Activated naive CD4-positive, alpha-beta T cell treated with anti-CD3 and anti-CD28 coated beads, Interleukin-2, amount 50 U/mL, for 72 hours (primary cell): ENCODE results near the gene MTHFSD. TPM values are rescaled to one million over a fixed set of nuclear protein-coding genes. Genes with fewer than 3 reads are reported as not detected.
"Not testable (repeated sequence)": the region's sequence is repeated elsewhere in the genome, so short reads cannot be mapped to it uniquely, and the experiment has no call there.

Experiments
- ATAC-seq, 2 donors: fragments of 150-1000 bp; cut with Tn5 transposase; 2 replicates each; pipeline ENCODE4 v1.10.0; 2021; ENCODE audit warnings: mild to moderate bottlenecking in 2 of 2, moderate library complexity in 2 of 2
- DNase-seq, 2 donors: peaks; one replicate each; pipeline ENCODE4 v3.0.0; 2021 to 2022; ENCODE audit warnings: low spot score in 2 of 2
- H3K27ac Mint-ChIP-seq, 2 donors: one replicate each; pipeline ENCODE4 v1.8.0; 2022; ENCODE audit warnings: mild to moderate bottlenecking in 2 of 2, mixed read lengths in 2 of 2
- H3K36me3 Mint-ChIP-seq, 2 donors: one replicate each; pipeline ENCODE4 v1.8.0; 2022; ENCODE audit warnings: mixed read lengths in 2 of 2
- H3K9me3 Mint-ChIP-seq, 2 donors: one replicate each; pipeline ENCODE4 v1.8.0; 2022; ENCODE audit warnings: mixed read lengths in 2 of 2
- total RNA-seq, 2 donors: library from RNA; stranded (reverse); gene quantifications; one replicate each; pipeline ENCODE4 v1.2.3, GENCODE V29; 2022

Gene MTHFSD
- 10 to 100 TPM; 20.5 to 21.8 TPM for total RNA-seq

GRCh38 chr16:86554917-86555703 lies at the start of gene MTHFSD:
Gene MTHFSD, minus strand, starts transcription at chr16:86555235. Its CDS starts 51 bp downstream, at chr16:86555184.
- H3K27ac Mint-ChIP-seq = peak within 1 kb of the TSS; percentile 98 to 99
- H3K36me3 Mint-ChIP-seq = peaks cover 10 to 14% of the 10 kb centered on the region in 2 donors
- ATAC-seq (peak; percentile 97), DNase-seq (peak; percentile 95 to 97)
- H3K9me3 Mint-ChIP-seq = peaks cover 0 to 4% of the 10 kb centered on the region in 2 donors

DNA sequence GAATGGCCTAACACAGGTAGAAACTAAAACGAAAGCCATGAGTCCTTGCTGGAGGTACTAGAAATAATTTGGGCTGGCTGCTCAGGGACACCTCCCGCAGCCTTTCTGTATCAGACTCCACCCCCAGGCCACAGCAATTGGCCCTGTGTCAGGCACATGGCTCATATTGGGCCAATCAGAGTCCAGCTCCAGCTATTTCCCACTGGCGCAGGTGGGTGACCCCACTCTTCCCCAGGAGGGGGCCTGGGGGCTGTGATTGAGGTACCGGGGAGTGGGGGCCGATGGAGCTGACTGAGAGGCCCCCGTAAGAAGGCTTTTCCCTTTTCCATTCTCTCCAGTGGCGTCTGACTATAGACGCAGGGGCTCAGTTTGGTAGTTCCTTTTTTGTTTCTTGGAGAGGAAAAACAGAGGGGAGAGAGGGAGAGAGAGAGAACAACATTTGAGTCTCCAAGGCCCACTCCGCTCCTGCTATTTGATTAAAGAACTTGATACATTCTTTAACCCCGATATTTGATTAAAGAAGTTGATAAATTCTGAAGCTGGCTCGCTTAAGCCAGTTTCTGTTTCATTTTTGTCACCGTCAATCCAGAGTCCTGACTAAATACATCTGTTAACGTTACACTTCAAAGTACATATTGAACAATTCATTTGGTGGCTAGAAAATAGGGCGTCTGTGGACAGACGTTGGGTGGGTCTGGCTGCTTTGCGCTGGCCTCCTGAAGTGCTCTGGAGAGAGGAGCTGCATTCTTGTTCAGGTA lies 49.6 kb upstream of the MTHFSD start:
- peak in 1 of 2 donors; percentile 27 for DNase-seq
- peak; percentile 91 to 100 for ATAC-seq
- Mint-ChIP-seq H3K9me3 (no peaks in the 10 kb centered on the region), H3K36me3 (peaks cover 0 to 12% of the 10 kb centered on the region in 2 donors), H3K27ac (peak overlapping the region; percentile 83 to 84)

GRCh38 chr16:86602521-86602920 lies 47.5 kb upstream of the MTHFSD start:
- Mint-ChIP-seq H3K9me3 (no peaks in the 10 kb centered on the region), H3K36me3 (peaks cover 0 to 12% of the 10 kb centered on the region in 2 donors), H3K27ac (no peak overlapping the region)
- no peak for ATAC-seq
- DNase-seq = no peak

DNA sequence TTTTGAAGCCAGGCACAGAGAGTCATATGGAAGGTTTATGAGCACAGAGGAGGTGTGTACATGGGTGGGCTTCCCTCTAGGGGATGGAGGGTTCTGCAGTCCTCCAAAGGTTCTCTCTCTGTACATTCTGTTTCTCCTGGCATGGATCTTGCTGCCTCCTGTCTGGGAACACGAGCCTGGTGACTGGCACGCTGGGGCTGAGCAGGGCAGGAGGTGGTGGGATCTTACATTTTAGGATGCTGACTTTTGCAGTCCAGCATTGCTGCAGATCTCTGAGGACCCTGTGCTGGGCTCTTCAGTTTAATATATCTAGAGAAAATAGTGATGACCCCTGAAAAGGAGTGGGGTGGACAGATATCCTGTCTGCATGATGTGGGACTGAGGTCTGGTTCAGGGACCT lies 46.3 kb upstream of the MTHFSD start:
- Mint-ChIP-seq H3K36me3 (peaks cover 0 to 12% of the 10 kb centered on the region in 2 donors), H3K9me3 (no peaks in the 10 kb centered on the region), H3K27ac (no peak overlapping the region)
- no peak for DNase-seq
- ATAC-seq = no peak

GRCh38 chr16:86598607-86599565 lies 43.9 kb upstream of the MTHFSD start:
- ATAC-seq (no peak), DNase-seq (no peak)
- Mint-ChIP-seq H3K36me3 (no peaks in the 10 kb centered on the region), H3K9me3 (no peaks in the 10 kb centered on the region), H3K27ac (no peak overlapping the region)

DNA sequence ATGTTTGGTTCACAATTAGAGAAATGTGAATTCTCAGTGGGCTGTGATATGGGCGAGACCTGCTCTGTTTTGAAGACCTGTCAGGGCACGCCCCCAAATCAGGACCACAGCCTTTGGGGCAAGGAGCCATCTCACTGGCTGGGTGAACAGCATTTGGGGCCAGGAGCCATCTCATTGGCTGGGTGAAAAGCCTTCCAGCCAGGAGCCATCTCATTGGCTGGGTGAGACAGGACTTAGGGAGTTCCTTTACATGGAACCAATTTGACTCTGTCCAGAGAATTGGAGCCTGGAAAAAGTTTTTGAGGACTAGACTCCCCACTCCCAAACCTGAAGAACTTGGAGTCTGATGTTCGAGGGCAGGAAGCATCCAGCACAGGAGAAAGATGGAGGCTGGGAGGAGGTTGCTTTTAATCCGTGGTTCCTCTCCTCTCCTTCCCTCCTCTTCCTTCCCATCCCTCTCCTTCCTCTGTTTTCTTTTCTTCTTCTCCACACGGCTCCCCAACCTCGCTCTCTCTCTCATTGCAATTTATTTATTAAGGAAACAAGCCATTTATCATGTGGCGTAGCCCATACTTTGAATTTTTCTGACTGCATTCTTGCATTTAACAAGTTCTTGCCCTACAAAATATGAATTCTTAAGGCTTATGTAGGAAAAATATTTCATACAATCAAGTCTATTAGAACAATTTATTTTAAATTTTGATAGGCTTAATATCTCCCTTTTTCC lies 43.0 kb upstream of the MTHFSD start:
- no peak for DNase-seq
- H3K36me3 Mint-ChIP-seq = no peaks in the 10 kb centered on the region
- H3K9me3 Mint-ChIP-seq = no peaks in the 10 kb centered on the region
- peak overlapping the region in 1 of 2 donors; percentile 58 for H3K27ac Mint-ChIP-seq
- no peak for ATAC-seq

DNA sequence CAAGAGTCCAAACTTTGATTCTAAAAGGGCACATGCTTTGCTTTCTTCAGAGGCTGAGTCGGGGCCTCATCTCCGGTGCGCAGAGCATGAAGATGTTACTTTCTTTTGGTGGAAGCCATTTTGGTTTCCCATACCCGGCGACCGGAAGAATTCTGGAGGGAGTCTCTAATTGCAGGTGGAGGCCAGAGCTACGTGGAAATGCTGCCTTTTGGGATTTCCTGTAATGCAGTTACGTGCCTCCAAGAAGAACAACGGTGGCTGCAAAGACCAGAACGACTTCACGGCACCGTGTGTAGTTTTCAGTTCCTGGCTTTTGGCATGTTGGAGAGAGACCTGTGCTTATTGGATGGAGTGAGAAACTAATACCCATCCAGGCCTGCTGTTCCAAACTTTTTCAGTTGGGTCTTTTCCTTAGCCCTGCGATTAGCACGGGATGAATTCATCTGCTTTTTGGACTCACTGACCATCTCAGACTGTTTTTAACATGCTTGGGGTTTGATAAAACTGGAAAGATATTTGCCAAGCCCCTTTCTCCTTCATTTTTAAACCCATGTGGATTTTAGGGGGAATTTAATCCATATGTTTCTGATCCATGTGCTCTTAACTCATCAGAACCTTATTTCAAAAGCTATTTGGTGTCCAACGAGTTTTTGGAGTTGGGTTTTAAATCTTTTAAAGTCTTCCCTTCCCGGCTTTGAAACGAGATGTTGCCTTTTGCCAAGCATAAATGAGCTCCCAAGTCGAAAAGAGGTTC lies 42.3 kb upstream of the MTHFSD start:
- Mint-ChIP-seq H3K27ac (no peak overlapping the region), H3K36me3 (no peaks in the 10 kb centered on the region), H3K9me3 (no peaks in the 10 kb centered on the region)
- DNase-seq (no peak), ATAC-seq (no peak)

GRCh38 chr16:86595983-86596605 lies 41.1 kb upstream of the MTHFSD start:
- Mint-ChIP-seq H3K36me3 (no peaks in the 10 kb centered on the region), H3K9me3 (peaks cover 0 to 4% of the 10 kb centered on the region in 2 donors), H3K27ac (no peak overlapping the region)
- no peak for ATAC-seq
- DNase-seq = no peak

GRCh38 chr16:86594721-86595120 lies 39.7 kb upstream of the MTHFSD start:
- H3K27ac Mint-ChIP-seq = no peak overlapping the region
- no peaks in the 10 kb centered on the region for H3K36me3 Mint-ChIP-seq
- H3K9me3 Mint-ChIP-seq = peaks cover 0 to 4% of the 10 kb centered on the region in 2 donors
- ATAC-seq = no peak
- DNase-seq = no peak

DNA sequence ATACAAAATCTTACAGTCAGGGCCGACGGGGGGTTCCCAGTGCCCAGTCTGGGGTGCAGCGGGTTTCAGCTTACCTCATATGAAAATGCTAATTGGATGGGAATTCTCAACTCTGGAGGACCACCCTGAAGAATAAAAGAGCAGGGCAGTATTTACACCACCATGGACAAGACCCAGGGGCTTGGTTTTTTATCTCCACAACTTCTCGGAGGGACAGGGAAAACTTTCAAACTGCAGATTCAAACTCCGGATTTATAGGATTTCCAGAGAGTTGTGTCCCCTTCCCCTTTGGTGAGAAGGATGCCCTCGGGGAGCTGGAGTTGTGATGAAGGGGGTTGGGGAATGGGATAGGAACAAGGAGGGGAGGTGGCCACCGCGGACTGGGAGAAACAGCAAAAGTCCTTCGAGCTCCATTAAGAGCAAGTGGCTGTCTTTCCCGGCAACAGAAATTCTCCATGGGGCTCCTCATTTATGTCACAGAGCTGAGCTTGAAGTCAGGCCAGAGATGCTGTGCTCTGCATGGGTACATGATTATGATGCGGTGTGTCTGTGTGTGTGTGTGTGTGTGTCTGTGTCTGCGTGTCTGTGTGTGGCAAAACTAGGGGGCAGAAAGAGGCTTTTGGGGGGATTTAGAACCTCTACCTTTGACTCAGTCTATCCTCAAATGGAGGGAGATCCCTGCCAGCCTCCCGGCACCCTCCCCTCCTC lies 39.0 kb upstream of the MTHFSD start:
- Mint-ChIP-seq H3K36me3 (no peaks in the 10 kb centered on the region), H3K27ac (no peak overlapping the region), H3K9me3 (peaks cover 0 to 4% of the 10 kb centered on the region in 2 donors)
- no peak for DNase-seq
- no peak for ATAC-seq

- Mint-ChIP-seq H3K27ac (no peak overlapping the region), H3K36me3 (no peaks in the 10 kb centered on the region), H3K9me3 (peaks cover 0 to 4% of the 10 kb centered on the region in 2 donors)
- ATAC-seq = no peak
- no peak for DNase-seq
These were observed 36.2 kb upstream of the MTHFSD start for GRCh38 chr16:86591270-86591669.

DNA sequence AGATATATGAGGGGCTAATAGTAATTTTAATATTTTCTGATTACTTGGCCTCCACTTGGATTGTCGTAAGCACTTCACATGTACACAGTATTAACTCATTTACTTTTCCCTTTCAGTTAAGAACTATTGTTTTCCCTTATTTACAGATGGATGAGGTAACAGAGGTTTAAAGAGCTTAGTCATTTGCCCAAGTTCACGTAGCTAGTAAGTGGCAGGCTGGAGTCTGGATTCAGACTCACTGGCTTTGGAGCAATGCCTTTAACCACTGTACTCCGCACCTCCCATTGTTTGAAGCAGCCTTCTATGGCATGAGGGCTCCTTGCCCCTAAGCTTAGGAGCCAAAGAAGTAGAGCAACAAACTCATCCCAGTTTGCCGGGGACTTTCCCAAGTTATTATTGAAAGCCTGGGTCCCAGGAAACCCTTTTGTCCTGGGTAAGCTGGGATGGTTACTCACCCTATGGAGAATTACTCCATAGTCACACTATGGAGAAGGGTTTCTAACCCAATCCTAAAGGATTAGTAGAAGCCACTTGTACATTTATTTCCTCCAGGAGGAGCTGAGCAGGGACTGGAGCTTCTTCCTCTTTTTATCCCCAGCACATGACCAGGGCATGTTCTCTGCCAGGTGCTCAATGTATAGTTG lies 35.6 kb upstream of the MTHFSD start:
- H3K27ac Mint-ChIP-seq = no peak overlapping the region
- H3K9me3 Mint-ChIP-seq = peaks cover 0 to 4% of the 10 kb centered on the region in 2 donors
- ATAC-seq = no peak
- H3K36me3 Mint-ChIP-seq = no peaks in the 10 kb centered on the region
- DNase-seq = no peak

DNA sequence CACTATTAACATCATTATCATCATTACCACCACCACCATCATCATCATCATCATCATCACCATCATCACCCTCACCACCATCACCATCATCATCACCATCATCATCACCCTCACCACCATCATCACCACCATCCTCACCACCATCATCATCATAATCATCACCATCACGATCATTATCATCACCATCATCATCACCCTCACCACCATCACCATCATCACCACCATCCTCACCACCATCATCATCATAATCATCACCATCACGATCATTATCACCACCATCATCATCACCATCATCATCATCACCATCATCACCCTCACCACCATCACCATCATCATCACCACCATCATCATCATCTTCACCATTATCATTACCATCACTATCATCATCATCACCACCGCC lies 32.9 kb upstream of the MTHFSD start:
- ATAC-seq, DNase-seq, H3K36me3 Mint-ChIP-seq, H3K9me3 Mint-ChIP-seq, H3K27ac Mint-ChIP-seq: not testable (repeated sequence)

- no peaks in the 10 kb centered on the region for H3K36me3 Mint-ChIP-seq
- no peak for ATAC-seq
- H3K27ac Mint-ChIP-seq = no peak overlapping the region
- peaks cover 0 to 4% of the 10 kb centered on the region in 2 donors for H3K9me3 Mint-ChIP-seq
- no peak for DNase-seq
These were observed 32.5 kb upstream of the MTHFSD start for GRCh38 chr16:86587487-86587886.
